Endothelial cell of umbilical vein (primary cell): ENCODE data around the gene SLF1. TPM values are rescaled to one million over a fixed set of nuclear protein-coding genes. Genes with fewer than 3 reads are reported as not detected.

Source experiments
- BruUV-seq: library from RNA; stranded (reverse); fragments of 400-500 nt; replicated peaks from 2 replicates; lab custom pipeline; 2021; lab: Mats Ljungman, UMichigan
- CTCF ChIA-PET: fragments of 300-600, 350-600 bp; sonication (Branson Sonifier 250); formaldehyde crosslinking; loops from one replicate; lab custom pipeline; 2021; ENCODE audit warnings: antibody characterized with exemption, inconsistent platforms; lab: Charles Lee
- POLR2A ChIA-PET: fragments of 300-600, 350-600 bp; sonication (Branson Sonifier 250); formaldehyde crosslinking; loops from one replicate; lab custom pipeline; 2021; ENCODE audit warnings: antibody characterized with exemption, inconsistent platforms; lab: Charles Lee
- DNase-seq: peaks from one replicate; pipeline ENCODE4 v3.0.0-alpha.2; 2011; ENCODE audit warnings: low read depth, low spot score
- FAIRE-seq: peaks from 2 replicates; lab custom pipeline; 2011; peaks lifted over from hg19 to GRCh38; lab: Jason Lieb, UNC
- H2AFZ ChIP-seq: 2 replicates; pipeline ENCODE4 v1.6.0; 2012; ENCODE audit warnings: low read depth, low read length, control low read depth, inconsistent platforms
- H3K27ac ChIP-seq: 2 replicates; pipeline ENCODE4 v1.5.1; 2011; ENCODE audit warnings: low read depth, mild to moderate bottlenecking, control low read depth, low read length, moderate library complexity; ENCODE audit not compliant: insufficient read depth
- H3K27me3 ChIP-seq, 2 experiments: 2 replicates each; pipeline versions ENCODE4 v1.6.0 to v1.6.1; 2011; ENCODE audit warnings: low read length in 2 of 2, mixed read lengths in 1 of 2; ENCODE audit not compliant: control insufficient read depth in 2 of 2, insufficient read depth in 2 of 2
- H3K36me3 ChIP-seq, 2 experiments: 2 replicates in 1 of 2; 3 replicates in 1 of 2; pipeline ENCODE4 v1.5.1; 2011; ENCODE audit warnings: low read length in 2 of 2, mild to moderate bottlenecking in 1 of 2, moderate library complexity in 1 of 2; ENCODE audit not compliant: control insufficient read depth in 2 of 2, insufficient read depth in 2 of 2; ENCODE audit errors: extremely low read depth in 1 of 2
- H3K4me1 ChIP-seq: 3 replicates; pipeline ENCODE4 v1.5.1; 2011; ENCODE audit warnings: mild to moderate bottlenecking, low read length; ENCODE audit not compliant: control insufficient read depth, insufficient read depth; ENCODE audit errors: extremely low read depth
- H3K4me2 ChIP-seq: 2 replicates; pipeline ENCODE4 v1.6.1; 2011; ENCODE audit warnings: low read length, control low read depth, mixed read lengths; ENCODE audit not compliant: insufficient read depth
- H3K4me3 ChIP-seq, 3 experiments: fragments of 200-600 bp in 1 of 3; sonication (generic), shearing (Covaris generic) in 1 of 3; replicated peaks in 1 of 3; 2 replicates each; pipeline ENCODE4 v1.5.1; 2011 to 2016; ENCODE audit warnings: control low read depth in 3 of 3, low read length in 3 of 3, mild to moderate bottlenecking in 2 of 3, inconsistent platforms in 1 of 3, low read depth in 1 of 3, moderate library complexity in 1 of 3; ENCODE audit not compliant: insufficient read depth in 1 of 3
- H3K79me2 ChIP-seq: 2 replicates; pipeline ENCODE4 v1.6.0; 2012; ENCODE audit warnings: low read length, inconsistent platforms; ENCODE audit not compliant: control insufficient read depth, insufficient read depth
- H3K9ac ChIP-seq: replicated peaks from 2 replicates; pipeline ENCODE3; 2011; ENCODE audit warnings: low read length, control low read depth; ENCODE audit not compliant: insufficient read depth; ENCODE audit errors: extremely low read depth
- H3K9me1 ChIP-seq: replicated peaks from 3 replicates; pipeline ENCODE4 v1.6.0; 2011; ENCODE audit warnings: mild to moderate bottlenecking, low read length; ENCODE audit not compliant: control insufficient read depth, insufficient read depth; ENCODE audit errors: extremely low read depth
- H3K9me3 ChIP-seq: replicated peaks from 2 replicates; pipeline ENCODE4 v1.5.1; 2012; ENCODE audit warnings: low read length, inconsistent platforms; ENCODE audit not compliant: control insufficient read depth, insufficient read depth
- H4K20me1 ChIP-seq: replicated peaks from 2 replicates; pipeline ENCODE3; 2011; ENCODE audit warnings: mild to moderate bottlenecking, low read length; ENCODE audit not compliant: control insufficient read depth, insufficient read depth; ENCODE audit errors: extremely low read depth
- CTCF ChIP-seq, 2 donors: IDR thresholded peaks; 1 replicate in 1 of 2; 2 replicates in 1 of 2; pipeline ENCODE4 v1.5.1; 2011; ENCODE audit warnings: low read length in 2 of 2, mild to moderate bottlenecking in 2 of 2, moderate library complexity in 2 of 2, control low read depth in 1 of 2, inconsistent platforms in 1 of 2, low read depth in 1 of 2; ENCODE audit not compliant: insufficient read depth in 1 of 2; ENCODE audit errors: extremely low read depth in 1 of 2
- EZH2 ChIP-seq: IDR thresholded peaks from 2 replicates; pipeline ENCODE4 v1.6.1; 2012; ENCODE audit warnings: borderline replicate concordance, low read depth, mild to moderate bottlenecking, moderate library complexity, low read length, inconsistent platforms; ENCODE audit not compliant: severe bottlenecking
- FOS ChIP-seq: IDR thresholded peaks from 2 replicates; pipeline ENCODE4 v1.6.1; 2011; ENCODE audit warnings: mild to moderate bottlenecking, low read length, moderate library complexity, borderline replicate concordance; ENCODE audit not compliant: insufficient read depth
- GATA2 ChIP-seq: IDR thresholded peaks from 2 replicates; pipeline ENCODE4 v1.7.0; 2011; ENCODE audit warnings: low read depth, mild to moderate bottlenecking, moderate library complexity, mixed read lengths, low read length; ENCODE audit not compliant: insufficient read length, insufficient read depth
- JUN ChIP-seq: IDR thresholded peaks from 2 replicates; pipeline ENCODE4 v1.6.1; 2011; ENCODE audit warnings: borderline replicate concordance, low read depth; ENCODE audit not compliant: insufficient read length, insufficient read depth
- MAX ChIP-seq: IDR thresholded peaks from 2 replicates; pipeline ENCODE4 v1.6.1; 2011; ENCODE audit not compliant: insufficient read depth, insufficient read length
- MYC ChIP-seq: IDR thresholded peaks from one replicate; pipeline ENCODE4 v1.6.1; 2011; ENCODE audit warnings: mild to moderate bottlenecking, low read depth, low read length
- POLR2A ChIP-seq: IDR thresholded peaks from 2 replicates; pipeline ENCODE4 v1.6.1; 2012; ENCODE audit warnings: low read depth, mild to moderate bottlenecking, control low read depth, low read length
- POLR2AphosphoS5 ChIP-seq: IDR thresholded peaks from 2 replicates; pipeline ENCODE4 v1.6.1; 2012; ENCODE audit warnings: low read depth, mild to moderate bottlenecking, control low read depth, low read length, moderate library complexity; ENCODE audit not compliant: insufficient read depth
- dilution Hi-C: fragments of 300-500 bp; cut with MboI; formaldehyde crosslinking; loops from one replicate; pipeline ENCODE4 v1.15.0; 2019; ENCODE audit warnings: low sequenced_read_pairs; ENCODE audit not compliant: extremely low pct_ligation_motif_present
- intact Hi-C: fragments of 100-400 bp; cut with micrococcal nuclease; formaldehyde crosslinking; loops from one replicate; pipeline ENCODE4 v1.10.0; 2022
- polyA plus RNA-seq, 4 experiments: library from polyadenylated mRNA; depleted of rRNA in 3 of 4; stranded (reverse) in 3 of 4; unstranded in 1 of 4; fragments of >200 nt; gene quantifications; 2 replicates each; pipeline versions ENCODE4 v1.2.1 to v1.2.3, GENCODE V29; 2011 to 2012; ENCODE audit warnings: missing spikeins in 1 of 4
- total RNA-seq: library from RNA; stranded (reverse); gene quantifications from 2 replicates; pipeline ENCODE4 v1.2.3, GENCODE V29; 2021

The SLF1 gene
- total and polyA plus RNA-seq, 2 donors (not counting 3 experiments of a cell fraction or from before 2014, with no cell fraction given): 1.4 to 8.5 TPM

GRCh38 chr5:94640176-94640575, 21.7 kb downstream of the SLF1 start:
- no peaks in the 10 kb centered on the region for H4K20me1 ChIP-seq
- CTCF ChIA-PET: interaction anchor here (1.4 kb wide), 1 partner anchor 10 kb away, joined by 3 read pairs; no protein-coding TSS in a partner anchor
- H3K27me3 ChIP-seq: no peaks in the 10 kb centered on the region
- H3K27ac ChIP-seq: no peak overlapping the region
- POLR2A ChIA-PET: no interaction called here
- H3K9me1 ChIP-seq: no peaks in the 10 kb centered on the region
- BruUV-seq: no TSS peak
- peaks cover 6% of the 10 kb centered on the region for H3K79me2 ChIP-seq
- no peak overlapping the region for H3K4me3 ChIP-seq
- dilution Hi-C loops (no loop called here), intact Hi-C loops (no loop called here)
- no peaks in the 10 kb centered on the region for H3K9me3 ChIP-seq
- DNase-seq (no peak), FAIRE-seq (no peak)
- H3K4me1 ChIP-seq: no peaks in the 10 kb centered on the region
- no peak overlapping the region for H2AFZ ChIP-seq
- no peak overlapping the region for H3K9ac ChIP-seq
- H3K4me2 ChIP-seq: no peak overlapping the region
- no peaks in the 10 kb centered on the region for H3K36me3 ChIP-seq
- TF ChIP-seq MAX: no peak
- TF ChIP-seq POLR2A: no peak
- no peak for TF ChIP-seq FOS
- no peak for TF ChIP-seq MYC
- no peak for TF ChIP-seq POLR2AphosphoS5
- TF ChIP-seq JUN: no peak
- no peak for TF ChIP-seq CTCF (IDR thresholded peaks at IDR 0.05; ENCODE audit: extremely low read depth in 1 of 2, insufficient read depth in 1 of 2, low read depth in 1 of 2, low read length in 2 of 2)
- TF ChIP-seq EZH2: no peak
- no peak for TF ChIP-seq GATA2
